ENCODE data around the gene POTEC.
"Not testable (repeated sequence)": the region's sequence is repeated elsewhere in the genome, so short reads cannot be mapped to it uniquely, and the experiment has no call there.

DNA sequence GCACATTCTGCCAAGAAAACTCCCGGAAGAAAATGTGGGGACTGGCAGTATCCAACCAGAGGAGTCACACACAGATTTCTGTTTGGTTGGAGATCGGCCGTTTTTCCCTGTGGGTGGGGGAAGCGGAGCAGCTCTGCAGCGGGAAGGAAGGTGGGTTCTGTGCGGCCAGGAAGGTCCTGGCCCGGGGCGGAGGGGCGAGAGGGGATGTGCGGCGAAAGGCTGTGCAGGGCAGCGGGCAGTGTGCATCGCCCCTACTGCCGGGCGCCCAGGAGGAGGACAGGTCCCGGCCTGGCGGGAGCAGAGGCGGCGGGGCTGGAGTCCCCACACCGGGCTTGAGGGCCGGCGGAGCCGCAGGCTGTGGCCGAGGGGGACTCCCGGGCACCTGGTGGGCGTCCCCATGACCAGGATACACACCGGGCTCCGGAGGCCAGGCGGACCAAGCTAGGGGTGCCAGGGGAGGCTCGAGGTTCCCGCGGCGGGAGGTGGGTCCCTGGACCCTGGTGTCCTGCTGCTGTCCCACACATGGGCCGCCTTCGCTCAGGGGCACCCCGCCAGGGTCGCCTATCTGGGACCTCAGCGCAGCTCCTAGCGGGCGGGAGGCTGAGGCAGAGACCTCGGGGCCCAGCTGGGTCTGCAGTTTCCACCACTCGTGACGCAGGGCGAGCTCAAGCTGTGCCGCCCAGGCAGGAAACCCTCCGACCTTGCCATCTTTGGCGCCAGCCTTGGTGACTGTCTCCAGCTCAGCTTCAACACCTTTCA is 54.0 kb downstream of the POTEC start:
- TF ChIP-seq SRSF9 (IDR thresholded peaks at IDR 0.05; ENCODE audit: borderline replicate concordance, low read depth, low read length); SRF (CRISPR knock-in tag; IDR thresholded peaks at IDR 0.05): not testable (repeated sequence)

Data from K562 (cell line).